ENCODE results near the gene PLEKHG3. TPM values are rescaled to one million over a fixed set of nuclear protein-coding genes. Genes with fewer than 3 reads are reported as not detected.
A peak's percentile ranks its signal among the peaks of the same experiment; 100 is the strongest.

The PLEKHG3 gene
- total RNA-seq, 1 experiment from 2014 or later: 62.9 TPM

DNA sequence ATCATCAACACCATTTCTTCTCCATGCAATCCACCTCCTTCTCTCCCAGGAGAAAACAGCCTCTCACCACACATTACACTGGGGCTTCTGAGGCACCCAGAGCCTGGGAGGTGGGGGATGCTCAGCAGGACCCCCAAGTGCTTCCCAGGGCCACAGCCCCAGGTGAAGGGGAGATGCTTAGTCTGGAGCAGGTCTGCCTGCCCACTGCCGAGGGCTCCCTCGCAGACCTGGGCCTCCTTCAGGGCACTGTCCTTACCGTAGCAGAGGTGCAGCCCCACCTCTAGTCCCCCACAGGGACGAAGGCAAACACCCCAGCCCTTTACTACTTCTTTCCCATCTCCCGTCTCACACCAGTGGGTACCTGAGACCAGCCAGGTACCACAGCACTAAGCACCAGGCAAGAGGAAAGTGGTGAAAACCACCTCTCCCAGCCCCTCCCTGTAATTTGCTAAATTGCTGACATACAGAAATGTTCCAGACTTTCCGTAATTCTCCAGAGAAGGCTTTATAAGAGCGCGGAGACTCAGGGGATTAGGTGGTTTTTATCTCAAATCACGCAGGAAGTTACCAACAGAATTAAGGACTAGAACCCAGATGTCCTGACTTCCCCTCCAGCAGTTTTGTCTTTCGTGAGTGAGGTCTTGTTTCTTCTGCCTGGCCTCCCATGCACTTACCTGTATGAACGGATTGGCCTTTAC is 59.0 kb downstream of the PLEKHG3 start:
- DNase-seq (ENCODE audit: low spot score): no peak

DNA sequence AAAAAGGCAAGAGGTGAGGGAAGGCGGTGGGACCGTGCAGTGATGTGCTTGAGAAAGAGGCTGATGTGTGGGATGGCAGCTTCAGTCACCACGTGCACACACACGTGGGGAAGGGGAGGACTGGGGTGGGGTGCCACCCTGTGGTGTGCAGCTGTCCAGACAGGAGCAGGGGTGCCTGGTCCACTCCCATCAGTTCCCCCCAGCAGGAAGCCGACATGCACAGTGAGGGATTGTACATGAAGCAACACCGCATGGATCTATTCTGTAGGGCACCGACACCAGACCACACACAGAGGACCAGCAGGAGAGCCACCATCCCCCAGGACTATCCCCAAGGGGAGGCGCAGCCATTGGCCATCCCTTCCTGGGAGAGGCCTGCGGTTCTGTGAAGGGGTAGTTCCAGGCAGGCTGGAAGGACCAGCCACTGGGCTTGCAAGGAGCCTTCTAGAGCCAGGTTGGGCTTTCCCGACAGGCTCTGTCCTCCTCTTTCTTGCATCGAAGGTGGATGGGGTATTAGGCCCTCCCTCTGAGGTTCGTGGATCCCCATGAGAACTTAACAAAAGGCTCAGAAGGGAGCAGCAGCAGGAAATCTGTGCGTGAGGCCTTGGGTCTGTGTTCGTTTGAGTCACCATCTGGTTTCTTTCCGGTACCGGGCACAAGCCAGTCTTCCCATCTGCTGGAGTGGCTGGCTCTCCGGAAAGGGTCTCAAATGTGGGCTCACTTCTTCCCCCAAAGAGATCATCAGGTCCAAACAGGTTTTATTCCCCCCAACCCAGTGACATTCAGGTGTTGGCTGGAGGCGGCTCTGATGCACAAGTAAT is 59.8 kb downstream of the PLEKHG3 start:
- DNase-seq (ENCODE audit: low spot score): no peak

DNA sequence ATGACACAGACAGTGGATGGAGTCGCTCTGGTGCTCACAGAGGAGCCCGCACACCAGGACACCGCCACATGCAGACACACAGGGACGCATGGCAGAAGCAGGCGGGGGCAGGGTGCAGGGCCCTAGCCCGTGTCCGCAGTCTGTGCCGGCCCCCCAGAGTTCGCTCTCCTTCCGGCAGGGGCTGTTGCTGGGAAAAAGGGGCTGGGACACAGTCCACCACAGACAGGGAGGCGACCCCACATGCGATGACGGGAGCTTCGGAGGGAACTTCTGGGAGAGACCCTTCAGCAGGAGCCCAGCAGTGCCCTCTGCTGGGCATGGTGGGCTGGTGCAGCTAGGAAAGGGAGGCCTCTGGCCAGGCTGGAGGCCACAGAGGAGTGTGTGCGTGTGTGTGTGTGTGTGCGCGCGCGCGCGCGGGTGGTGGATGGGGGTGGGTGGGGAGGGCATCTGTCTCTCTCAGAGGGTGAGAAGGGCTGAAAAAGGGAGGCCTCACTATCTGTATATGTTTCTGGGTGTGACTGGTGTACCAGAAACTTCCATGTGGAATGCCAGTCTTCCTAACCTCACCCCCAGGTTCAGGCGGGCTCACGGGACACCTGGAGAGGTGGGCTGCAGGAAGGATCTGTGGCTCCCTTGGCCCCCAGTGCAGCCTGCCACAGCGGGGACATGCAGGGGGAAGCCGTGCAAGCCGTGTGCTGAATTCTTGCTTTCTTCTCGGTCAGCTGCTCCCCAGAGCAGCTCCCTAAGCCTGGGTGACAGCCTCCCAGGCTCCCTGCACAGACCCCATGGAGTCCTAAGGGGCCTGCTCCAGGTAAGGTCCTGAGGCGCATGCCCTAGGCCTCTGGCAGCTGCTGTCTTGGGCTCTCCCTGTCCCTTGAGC is 60.7 kb downstream of the PLEKHG3 start:
- DNase-seq (ENCODE audit: low spot score): peak; percentile 67

- no peak for DNase-seq (ENCODE audit: low spot score)
Observed at GRCh38 chr14:64765740-64766302, 61.6 kb downstream of the PLEKHG3 start.

DNA sequence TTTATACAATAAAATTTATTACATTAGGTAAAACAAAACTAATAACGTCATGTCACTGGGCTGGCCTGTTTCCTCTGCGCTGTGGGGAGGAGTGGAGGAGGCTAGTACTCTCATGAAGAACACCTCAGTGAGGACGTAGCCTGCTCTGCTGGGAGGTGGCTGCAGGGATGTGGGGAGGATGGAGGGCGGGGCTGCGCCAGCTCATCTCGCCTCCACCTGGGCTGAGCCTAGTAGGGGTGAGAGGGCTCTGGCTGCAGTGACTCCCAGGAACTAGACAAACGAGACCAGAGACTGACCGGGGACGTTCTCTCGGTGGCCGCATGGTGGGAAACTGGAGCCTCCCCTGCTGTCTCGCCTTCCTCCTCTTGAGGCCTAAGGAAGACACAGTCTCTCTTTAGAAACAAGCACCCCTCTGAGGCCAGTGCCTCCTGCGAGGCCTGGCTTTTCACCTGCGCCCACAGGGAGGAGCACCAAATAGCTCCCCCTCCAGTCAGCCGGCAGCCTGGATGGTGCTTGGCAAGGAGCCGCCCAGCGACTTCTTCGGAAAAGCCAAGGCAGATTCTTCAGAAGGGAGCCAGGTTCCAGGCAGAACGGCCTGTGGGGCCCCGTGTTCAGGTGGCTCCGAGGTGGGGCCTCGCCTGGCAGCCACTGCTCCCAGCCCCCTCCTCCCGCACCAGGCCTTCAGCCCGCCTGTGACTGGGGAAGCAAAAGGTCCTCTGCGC is 62.4 kb downstream of the PLEKHG3 start:
- peak; percentile 50 for DNase-seq (ENCODE audit: low spot score)

- no peak for DNase-seq (ENCODE audit: low spot score)
Observed at GRCh38 chr14:64767215-64767964, 63.2 kb downstream of the PLEKHG3 start.

DNA sequence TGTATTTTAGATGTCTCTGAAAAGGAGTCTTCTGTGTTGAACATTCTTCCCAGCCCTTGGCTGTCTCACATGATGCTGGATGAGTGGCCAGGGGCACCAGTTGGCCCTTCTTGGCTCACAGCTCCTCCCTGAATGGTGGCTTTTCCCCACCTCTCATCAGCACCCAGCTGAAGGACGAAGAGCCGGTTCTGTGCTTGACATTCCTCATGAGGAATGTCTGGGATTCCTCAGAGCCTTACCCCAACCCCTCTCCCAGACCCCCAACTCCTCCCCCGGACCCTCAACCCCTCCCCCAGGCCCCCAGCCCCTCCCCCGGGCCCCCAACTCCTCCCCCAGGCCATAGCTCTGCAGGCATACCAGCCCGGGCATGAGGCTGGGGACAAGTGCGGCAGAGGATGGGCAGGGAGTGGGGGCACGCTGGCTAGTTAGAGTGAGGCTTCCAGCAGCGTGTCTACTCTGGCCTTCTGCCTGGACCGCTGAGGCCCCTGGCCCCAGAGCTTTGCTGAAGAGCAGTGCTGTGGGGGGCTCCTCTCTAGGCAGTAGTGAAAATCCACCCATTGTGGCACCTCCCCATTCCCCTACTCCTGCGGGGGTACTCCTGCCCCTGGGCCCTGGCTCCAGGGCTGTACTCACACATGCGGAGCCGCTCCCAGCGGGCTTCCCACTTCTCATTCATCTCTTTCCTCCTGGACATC is 64.3 kb downstream of the PLEKHG3 start:
- DNase-seq (ENCODE audit: low spot score): no peak

- no peak for DNase-seq (ENCODE audit: low spot score)
Observed at GRCh38 chr14:64769096-64770020, 65.1 kb downstream of the PLEKHG3 start.

DNA sequence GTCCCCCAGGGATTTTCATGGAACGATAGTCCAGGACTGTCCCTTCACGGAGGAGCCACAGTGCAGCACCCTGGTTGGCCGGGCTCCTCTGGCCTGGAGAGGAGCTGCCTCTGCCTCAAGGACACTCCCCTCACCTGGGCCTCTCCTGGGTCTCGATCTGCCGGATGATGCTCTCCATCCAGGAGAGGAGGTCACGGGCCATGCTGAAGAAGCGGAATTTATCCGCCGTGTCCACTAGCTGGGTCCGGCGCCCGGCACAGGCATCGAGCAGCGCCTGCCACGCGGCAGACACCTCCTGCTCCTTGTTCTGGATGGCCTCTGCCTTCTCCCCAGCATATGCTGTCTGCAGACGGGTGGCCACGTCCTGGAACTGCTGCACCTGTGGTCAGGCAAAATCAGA is 66.5 kb downstream of the PLEKHG3 start:
- no peak for DNase-seq (ENCODE audit: low spot score)

DNA sequence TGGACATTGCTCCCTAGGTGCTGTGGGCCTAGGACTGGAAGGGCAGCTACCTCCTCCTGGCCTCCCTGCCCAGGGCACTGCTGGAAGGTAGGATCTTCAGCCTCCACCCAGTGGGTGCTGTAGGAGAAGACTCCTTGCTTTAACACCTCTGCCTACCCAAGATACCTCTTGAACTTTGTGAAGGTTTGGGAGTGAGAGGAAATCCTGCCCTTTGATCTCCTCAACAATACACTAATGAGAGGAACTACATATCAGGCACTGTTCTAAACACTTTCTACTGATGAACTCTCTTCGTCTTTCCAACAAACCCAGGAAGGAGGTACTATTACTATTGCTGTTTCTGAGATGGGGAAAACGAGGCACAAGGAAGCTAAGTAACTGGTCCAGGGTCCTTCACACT is 66.9 kb downstream of the PLEKHG3 start:
- no peak for DNase-seq (ENCODE audit: low spot score)

DNA sequence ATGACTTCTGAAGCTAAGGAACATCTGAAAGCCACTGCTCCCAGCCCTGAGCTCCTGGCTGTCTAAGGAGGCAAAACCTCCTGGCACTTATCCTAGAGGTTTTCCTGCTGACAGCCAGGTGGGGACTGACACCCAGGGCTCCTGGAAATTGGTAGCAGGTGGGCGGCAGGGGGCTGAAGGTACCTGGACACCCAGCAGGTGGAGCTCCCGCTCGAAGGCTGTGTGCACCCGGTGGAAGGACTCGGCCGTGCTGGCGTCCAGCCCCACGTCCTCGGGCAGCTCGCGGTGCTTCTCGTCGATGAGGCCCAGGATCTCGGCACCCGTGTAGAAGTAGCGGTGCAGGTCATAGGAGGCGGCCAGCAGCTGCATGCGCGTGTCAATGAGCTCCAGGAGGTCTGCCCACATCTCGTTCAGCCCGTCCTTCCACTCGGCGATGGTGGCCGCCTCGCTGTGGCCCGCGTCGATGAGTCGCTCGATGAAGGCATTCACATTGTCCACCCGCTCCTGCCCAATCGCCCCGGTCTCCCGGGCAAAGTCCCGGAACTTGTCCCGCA is 68.2 kb downstream of the PLEKHG3 start:
- no peak for DNase-seq (ENCODE audit: low spot score)

- DNase-seq (ENCODE audit: low spot score): no peak
Observed at GRCh38 chr14:64773046-64773445, 68.8 kb downstream of the PLEKHG3 start.

DNA sequence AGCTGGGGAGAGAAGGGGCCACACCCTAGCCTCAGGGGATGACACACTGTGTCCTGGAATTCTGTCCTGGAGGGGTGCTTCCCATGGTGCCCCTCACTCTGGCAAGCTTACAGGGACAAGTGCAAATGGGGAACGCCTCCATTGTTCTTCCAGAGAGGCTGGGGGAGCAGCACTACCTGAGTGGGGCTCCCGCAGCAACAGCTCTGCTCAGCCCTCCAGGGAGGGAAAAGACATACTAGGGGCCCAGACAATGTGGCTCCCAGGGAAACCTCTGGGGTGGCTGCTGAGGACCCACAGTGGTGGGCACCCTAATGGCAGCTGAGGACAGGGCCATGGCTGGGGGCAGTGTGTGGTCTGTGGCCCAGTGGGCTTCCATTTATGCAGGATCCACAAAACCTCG is 69.4 kb downstream of the PLEKHG3 start:
- no peak for DNase-seq (ENCODE audit: low spot score)

DNA sequence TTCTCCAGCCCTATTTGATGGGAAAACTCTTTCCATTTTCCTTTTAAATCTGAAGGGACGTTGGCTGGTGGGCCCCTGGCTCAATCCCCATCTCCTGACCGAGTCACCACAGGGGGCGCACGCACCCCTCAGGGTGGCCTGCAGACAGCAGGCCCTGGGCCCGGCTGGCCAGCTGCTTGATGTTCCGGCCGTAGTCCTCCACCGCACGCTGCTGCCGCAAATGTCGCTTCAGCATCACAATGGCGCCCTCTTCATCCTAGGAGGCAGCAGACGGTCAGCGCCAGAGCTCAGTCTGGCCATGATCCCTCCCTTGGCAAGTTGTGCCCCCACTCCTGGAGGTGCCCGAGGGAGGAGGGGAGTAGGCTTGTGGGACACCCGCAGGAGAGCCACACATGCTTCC is 70.0 kb downstream of the PLEKHG3 start:
- DNase-seq (ENCODE audit: low spot score): no peak

DNA sequence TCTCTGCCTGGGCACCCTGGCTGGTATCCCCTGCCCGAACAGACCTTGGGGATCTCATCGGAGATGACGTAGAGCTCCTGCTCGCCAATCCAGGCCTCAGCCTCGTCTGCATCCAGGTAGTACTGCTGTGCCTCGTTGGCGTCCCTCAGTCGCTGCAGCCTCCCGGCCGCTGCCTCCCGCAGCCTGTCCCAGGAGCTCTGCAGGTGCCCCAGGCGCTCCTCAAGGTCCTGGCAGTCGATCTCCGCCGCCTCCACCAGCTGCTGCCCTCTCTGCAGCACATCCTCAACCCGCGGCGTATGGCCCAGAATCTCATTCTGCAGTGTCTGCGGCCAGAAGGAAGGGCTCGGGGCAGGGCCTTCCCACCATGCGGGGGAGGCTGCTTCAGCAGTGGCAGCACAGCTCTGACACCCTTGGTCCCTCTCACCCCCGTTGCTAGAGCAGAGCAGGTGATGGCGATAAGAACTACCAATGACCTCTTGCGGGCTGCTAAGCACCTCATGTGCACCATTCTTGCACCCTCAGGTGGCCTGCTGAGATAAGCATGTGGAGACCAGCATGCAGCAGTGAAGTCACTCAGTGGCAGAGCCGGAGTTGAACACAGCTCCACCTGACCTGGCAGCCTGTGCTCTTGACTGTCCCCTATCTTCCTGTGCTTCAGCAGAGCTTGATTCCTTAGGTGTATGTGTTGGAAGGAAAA is 71.0 kb downstream of the PLEKHG3 start:
- no peak for DNase-seq (ENCODE audit: low spot score)

DNA sequence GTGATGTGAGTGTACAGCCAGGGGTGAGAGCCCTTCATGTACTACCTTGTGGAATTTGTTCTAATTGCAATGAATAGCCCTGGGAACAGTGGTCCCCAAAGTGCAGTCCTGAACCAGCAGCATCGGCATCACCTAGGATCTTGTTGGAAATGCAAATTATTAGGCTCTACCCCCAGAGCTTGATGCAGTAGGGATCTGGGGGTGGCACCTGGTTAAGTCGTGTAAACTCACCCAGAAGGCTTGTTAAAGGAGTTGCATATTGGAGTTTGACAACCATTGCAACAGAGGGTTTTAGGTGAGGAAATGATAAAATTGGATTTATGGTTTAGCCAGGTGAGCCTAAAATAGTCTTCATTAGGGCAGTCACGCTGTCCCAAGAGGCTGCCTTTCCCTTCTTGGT is 73.2 kb downstream of the PLEKHG3 start:
- no peak for DNase-seq (ENCODE audit: low spot score)

GRCh38 chr14:64778104-64778754 is 74.0 kb downstream of the PLEKHG3 start:
- DNase-seq (ENCODE audit: low spot score): no peak

Data from HT-29 (cell line).